ENCODE measurements around the gene NNAT.
"Not testable (repeated sequence)": the region's sequence is repeated elsewhere in the genome, so short reads cannot be mapped to it uniquely, and the experiment has no call there.

The NNAT gene

GRCh38 chr20:37521061-37521771, at the start of gene NNAT:
Gene NNAT (plus strand): TSS chr20:37521250. CDS start chr20:37521332, 82 bp downstream.
- DNase-seq, result no peak

GRCh38 chr20:37471741-37472235, 49.3 kb upstream of the NNAT start:
- DNase-seq, result no peak

- DNase-seq, result not testable (repeated sequence)
Measured at GRCh38 chr20:37472435-37472834, 48.6 kb upstream of the NNAT start.

GRCh38 chr20:37473249-37474000, 47.6 kb upstream of the NNAT start:
- DNase-seq, result no peak

- no peak for DNase-seq
Measured at GRCh38 chr20:37474386-37474785, 46.7 kb upstream of the NNAT start.

GRCh38 chr20:37475252-37475651, 45.8 kb upstream of the NNAT start:
- DNase-seq, result no peak

GRCh38 chr20:37477041-37477440, 44.0 kb upstream of the NNAT start:
- DNase-seq, result no peak

- no peak for DNase-seq
Measured at GRCh38 chr20:37479266-37479665, 41.8 kb upstream of the NNAT start.

- no peak for DNase-seq
Measured at GRCh38 chr20:37479925-37480691, 40.9 kb upstream of the NNAT start.

GRCh38 chr20:37480919-37481318, 40.1 kb upstream of the NNAT start:
- DNase-seq, result no peak

- DNase-seq, result no peak
Measured at GRCh38 chr20:37481610-37482009, 39.4 kb upstream of the NNAT start.

GRCh38 chr20:37484331-37484730, 36.7 kb upstream of the NNAT start:
- DNase-seq, result no peak

GRCh38 chr20:37486209-37486608, 34.8 kb upstream of the NNAT start:
- DNase-seq, result not testable (repeated sequence)

GRCh38 chr20:37490663-37491350, 30.2 kb upstream of the NNAT start:
- no peak for DNase-seq

GRCh38 chr20:37492096-37492625, 28.9 kb upstream of the NNAT start:
- DNase-seq, result no peak

GRCh38 chr20:37492945-37493344, 28.1 kb upstream of the NNAT start:
- DNase-seq, result no peak

- DNase-seq, result no peak
Measured at GRCh38 chr20:37494301-37494700, 26.7 kb upstream of the NNAT start.

GRCh38 chr20:37494796-37495195, 26.3 kb upstream of the NNAT start:
- no peak for DNase-seq

- DNase-seq, result no peak
Measured at GRCh38 chr20:37498066-37498665, 22.9 kb upstream of the NNAT start.

- DNase-seq, result no peak
Measured at GRCh38 chr20:37500311-37500710, 20.7 kb upstream of the NNAT start.

- no peak for DNase-seq
Measured at GRCh38 chr20:37501940-37502339, 19.1 kb upstream of the NNAT start.

- DNase-seq, result no peak
Measured at GRCh38 chr20:37502654-37503053, 18.4 kb upstream of the NNAT start.

Measured in bone marrow (tissue), 2 donors.